Activated naive CD4-positive, alpha-beta T cell treated with anti-CD3 and anti-CD28 coated beads, Interleukin-2, amount 50 U/mL, for 16 hours (primary cell): Measurements from ENCODE around the gene KHNYN.
A peak's percentile ranks its signal among the peaks of the same experiment; 100 is the strongest.

Experiments used
- DNase-seq: peaks from one replicate; pipeline ENCODE4 v3.0.0-alpha.2; 2020

Gene KHNYN

GRCh38 chr14:24425704-24426103 is 4.0 kb upstream of the KHNYN start:
- no peak for DNase-seq

GRCh38 chr14:24426150-24426911 is 3.4 kb upstream of the KHNYN start:
- DNase-seq, result no peak

- DNase-seq, result no peak
Observed at GRCh38 chr14:24426912-24427536, 2.7 kb upstream of the KHNYN start.

- DNase-seq, result no peak
Observed at GRCh38 chr14:24427537-24428508, 1.9 kb upstream of the KHNYN start.

- DNase-seq, result no peak
Observed at GRCh38 chr14:24428628-24429394, 943 bp upstream of the KHNYN start.

GRCh38 chr14:24430143-24430681 is 458 bp downstream of the KHNYN start:
- peak; percentile 53 for DNase-seq

GRCh38 chr14:24430682-24431568 is 1.2 kb downstream of the KHNYN start:
- DNase-seq, result peak; percentile 78

- peak; percentile 90 for DNase-seq
Observed at GRCh38 chr14:24431569-24432258, 2.0 kb downstream of the KHNYN start.

GRCh38 chr14:24432259-24433131 is 2.7 kb downstream of the KHNYN start:
- DNase-seq, result no peak

GRCh38 chr14:24434036-24434435 is 4.3 kb downstream of the KHNYN start:
- DNase-seq, result no peak

- DNase-seq, result no peak
Observed at GRCh38 chr14:24434676-24435075, 4.9 kb downstream of the KHNYN start.

GRCh38 chr14:24435192-24435810 is 5.5 kb downstream of the KHNYN start:
- no peak for DNase-seq

GRCh38 chr14:24435998-24436354 is 6.2 kb downstream of the KHNYN start:
- DNase-seq, result no peak

GRCh38 chr14:24436355-24437019 is 6.7 kb downstream of the KHNYN start:
- DNase-seq, result no peak

- no peak for DNase-seq
Observed at GRCh38 chr14:24437020-24437735, 7.4 kb downstream of the KHNYN start.

- DNase-seq, result no peak
Observed at GRCh38 chr14:24437736-24438067, 7.9 kb downstream of the KHNYN start.

GRCh38 chr14:24438223-24439097 is 8.7 kb downstream of the KHNYN start:
- DNase-seq, result no peak
